DMS53 (cell line): ENCODE results near the gene SIN3B.

Experiments
- DNase-seq: peaks from one replicate; lab custom pipeline; 2025; lab: John Stamatoyannopoulos, UW

The SIN3B gene

GRCh38 chr19:16888629-16889365 lies 59.6 kb downstream of the SIN3B start, which contains the start of gene F2RL3:
Gene F2RL3 (plus strand): TSS chr19:16888999. CDS start chr19:16889190, 191 bp downstream.
- peak; percentile 84 for DNase-seq

GRCh38 chr19:16889366-16889882 lies 60.2 kb downstream of the SIN3B start:
- no peak for DNase-seq

DNA sequence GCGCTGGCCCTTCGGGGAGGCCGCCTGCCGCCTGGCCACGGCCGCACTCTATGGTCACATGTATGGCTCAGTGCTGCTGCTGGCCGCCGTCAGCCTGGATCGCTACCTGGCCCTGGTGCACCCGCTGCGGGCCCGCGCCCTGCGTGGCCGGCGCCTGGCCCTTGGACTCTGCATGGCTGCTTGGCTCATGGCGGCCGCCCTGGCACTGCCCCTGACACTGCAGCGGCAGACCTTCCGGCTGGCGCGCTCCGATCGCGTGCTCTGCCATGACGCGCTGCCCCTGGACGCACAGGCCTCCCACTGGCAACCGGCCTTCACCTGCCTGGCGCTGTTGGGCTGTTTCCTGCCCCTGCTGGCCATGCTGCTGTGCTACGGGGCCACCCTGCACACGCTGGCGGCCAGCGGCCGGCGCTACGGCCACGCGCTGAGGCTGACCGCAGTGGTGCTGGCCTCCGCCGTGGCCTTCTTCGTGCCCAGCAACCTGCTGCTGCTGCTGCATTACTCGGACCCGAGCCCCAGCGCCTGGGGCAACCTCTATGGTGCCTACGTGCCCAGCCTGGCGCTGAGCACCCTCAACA lies 60.8 kb downstream of the SIN3B start:
- DNase-seq = no peak

GRCh38 chr19:16890461-16891184 lies 61.4 kb downstream of the SIN3B start:
- DNase-seq = no peak

DNA sequence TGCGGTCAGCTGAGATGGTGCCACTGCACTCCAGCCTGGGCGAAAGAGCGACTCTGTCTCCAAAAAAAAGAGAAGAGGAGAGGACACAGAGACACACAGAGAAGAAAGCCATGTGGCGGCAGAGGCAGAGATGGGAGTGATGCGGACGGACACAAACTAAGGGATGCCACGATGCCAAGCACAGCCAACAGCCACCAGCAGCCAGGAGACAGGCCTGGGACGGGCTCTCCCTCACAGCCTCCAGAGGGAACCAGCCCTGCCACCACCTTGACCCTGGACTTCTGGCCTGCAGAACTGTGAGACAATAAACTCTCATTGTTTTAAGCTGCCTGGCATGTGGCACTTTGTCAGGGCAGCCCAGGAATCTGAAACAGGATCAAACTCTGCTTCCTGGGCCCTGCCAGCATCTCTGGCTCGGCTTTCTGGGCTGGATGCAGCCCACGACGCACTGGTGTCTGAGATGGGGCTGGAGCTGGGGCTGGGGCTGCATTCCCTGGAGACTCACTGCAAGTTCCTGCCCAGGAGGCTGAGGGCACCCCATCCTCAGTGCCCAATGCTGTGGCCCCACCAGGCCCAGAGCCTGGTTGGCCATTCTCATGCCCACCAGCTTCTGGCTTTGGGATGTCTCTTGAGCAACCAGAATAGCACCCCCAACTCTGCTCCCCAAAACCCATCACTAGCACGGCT lies 62.6 kb downstream of the SIN3B start:
- DNase-seq = no peak

DNA sequence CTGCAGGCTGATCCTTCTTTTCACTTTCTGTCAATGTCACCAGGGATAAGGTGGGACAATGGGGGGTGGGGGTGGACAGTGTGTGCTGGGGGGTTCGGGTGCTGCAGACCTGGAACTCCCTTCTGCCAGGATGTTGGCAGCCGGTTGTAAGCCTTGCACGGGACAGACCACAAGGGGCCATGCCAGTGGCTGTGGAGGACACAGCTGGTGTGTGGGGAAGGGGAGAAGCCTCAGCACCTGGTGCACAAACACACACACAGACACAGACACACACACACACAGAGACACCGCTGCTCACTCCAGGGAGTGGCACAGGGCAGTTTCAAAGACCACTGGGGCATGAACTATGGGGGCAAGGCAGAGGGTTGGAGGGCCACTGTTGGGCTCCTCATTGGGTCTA lies 63.2 kb downstream of the SIN3B start:
- no peak for DNase-seq

- no peak for DNase-seq
These were observed 63.9 kb downstream of the SIN3B start for GRCh38 chr19:16892868-16893685.

- peak; percentile 15 for DNase-seq
These were observed 64.4 kb downstream of the SIN3B start for GRCh38 chr19:16893686-16893989.

- no peak for DNase-seq
These were observed 64.9 kb downstream of the SIN3B start for GRCh38 chr19:16894080-16894479.

DNA sequence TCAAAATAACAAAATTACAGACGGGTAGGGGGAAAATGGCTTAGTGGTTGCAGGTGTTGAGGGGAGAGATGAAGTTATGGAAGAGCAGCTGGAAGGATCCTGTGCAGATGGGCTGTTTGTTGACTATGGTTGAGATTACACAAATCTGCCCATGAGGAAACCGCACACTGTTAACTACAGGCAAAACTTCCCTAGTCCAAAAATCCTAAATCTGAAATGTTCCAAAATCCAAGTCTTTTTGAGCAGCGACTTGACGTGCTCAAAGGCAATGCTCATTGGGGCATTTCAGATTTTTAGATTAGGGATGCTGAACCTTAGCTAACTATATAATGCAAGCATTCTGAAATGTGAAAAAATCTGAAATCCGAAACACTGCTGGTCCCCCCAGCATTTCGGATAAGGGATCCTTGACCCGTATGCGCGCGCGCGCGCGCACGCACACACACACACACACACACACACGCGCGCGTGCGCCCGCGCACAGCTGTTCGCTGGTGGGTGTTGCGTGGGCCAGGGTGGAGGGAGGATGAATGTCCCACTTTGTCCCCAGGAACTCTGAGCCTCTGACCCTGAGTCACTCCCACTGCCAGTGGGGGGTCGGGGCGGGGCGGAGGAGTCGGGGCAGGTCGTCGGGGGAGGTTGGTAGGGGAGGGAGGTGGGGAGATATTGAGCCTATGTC lies 66.4 kb downstream of the SIN3B start:
- DNase-seq = no peak

DNA sequence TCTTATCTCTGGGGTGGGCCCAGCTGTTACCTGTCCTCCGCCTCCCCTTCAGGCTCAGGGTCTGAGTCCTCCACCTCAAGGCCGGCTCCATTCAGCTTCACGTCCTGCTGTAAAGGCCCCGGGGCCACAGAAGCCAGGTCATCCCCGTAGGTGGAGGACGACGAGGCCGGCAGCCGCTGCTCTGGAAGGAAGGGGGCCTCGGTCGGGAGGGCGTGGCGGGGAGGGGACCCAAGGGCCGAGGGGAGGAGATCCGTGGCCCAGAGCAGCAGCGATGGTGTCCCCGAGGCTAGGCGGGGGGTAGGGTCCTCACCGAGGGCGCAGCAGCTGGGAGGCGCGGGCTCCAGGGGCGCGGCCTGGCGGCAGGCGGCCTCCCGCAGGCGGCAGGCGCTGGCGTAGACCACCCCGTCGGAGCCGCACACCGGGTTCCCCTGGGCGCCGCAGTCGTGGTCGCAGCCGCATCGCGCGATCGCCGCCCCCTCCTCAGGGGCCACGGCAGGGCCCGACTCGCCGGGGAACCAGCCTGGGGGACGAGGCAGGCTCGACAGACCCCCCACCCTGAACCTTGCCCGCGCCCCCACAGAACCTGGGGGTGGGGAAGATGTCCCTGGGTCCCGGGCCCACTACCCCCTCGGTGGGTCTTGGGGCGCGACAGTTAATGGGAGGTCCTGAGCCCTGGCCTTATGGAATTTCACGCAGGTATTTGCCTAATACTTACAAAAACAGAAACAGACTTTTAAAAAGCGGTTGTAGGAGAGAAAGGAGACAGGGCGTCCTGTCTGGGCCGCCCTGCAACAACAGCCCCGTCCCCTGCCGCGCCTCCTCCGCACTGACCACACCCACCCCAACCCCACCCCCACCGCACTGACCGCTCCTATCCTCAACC lies 67.2 kb downstream of the SIN3B start:
- DNase-seq = no peak

- peak; percentile 42 for DNase-seq
These were observed 68.0 kb downstream of the SIN3B start for GRCh38 chr19:16897029-16897855.

GRCh38 chr19:16897856-16898161 lies 68.6 kb downstream of the SIN3B start:
- no peak for DNase-seq

DNA sequence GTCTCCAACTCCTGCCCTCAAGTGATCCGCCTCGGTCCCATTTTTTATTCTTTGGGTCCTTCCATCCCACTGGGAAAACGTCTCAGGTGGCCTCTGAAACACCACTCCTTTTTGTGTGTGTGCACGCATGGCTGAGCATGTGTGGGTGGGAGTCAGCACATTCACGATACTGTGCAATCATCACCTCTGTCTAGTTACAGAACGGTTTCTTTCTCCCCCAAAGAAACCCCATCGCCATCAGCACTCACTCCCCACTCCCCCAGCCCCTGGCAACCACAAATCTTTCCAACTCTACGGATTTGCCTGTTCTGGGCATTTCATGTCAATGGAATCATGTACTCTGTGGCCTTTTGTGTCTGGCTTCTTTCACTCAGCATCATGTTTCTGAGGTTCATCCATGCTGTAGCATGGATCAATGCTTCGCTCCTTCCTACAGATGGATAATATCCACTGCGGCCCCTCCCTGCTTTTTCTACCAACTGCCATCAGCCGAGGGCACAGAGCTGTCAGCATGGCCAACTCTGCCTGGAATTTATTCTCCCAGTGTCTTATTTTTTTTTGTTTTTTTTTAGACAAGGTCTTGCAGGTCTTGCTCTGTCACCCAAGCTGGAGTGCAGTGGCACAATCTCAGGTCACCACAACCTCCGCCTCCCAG lies 69.3 kb downstream of the SIN3B start:
- no peak for DNase-seq

GRCh38 chr19:16899566-16900075 lies 70.4 kb downstream of the SIN3B start:
- peak; percentile 67 for DNase-seq

DNA sequence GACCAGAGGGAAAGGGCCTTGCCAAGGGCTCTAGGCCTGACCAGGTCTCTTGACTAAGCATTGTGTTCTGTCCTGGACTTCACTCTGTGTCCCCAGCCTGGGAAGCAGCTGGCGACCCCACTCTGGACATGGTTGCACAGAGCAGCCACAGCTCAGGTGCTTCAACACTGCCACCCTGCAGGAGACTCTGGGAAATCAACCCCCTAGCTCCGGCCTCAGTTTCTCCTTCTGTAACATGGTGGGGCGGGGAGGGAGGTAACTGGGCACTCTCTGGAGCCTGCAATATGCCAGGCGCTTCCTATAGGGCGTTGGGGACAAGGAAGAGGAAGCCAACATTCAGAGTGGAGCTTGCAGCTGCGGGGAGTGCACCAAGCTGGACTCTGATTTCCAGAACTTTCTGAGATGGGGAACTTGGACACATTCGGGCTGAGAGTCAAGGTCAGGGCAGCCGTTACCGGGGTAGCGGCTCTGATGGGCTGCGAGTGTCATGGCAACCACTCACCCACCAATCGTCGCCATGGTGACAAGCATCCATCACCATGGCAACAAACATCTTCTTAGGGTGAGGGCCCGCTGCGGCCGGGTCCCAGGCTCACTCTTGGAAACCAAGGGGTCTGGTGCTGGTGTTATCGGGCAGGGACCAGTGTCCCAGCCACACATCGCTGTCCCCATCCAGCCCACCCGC lies 72.4 kb downstream of the SIN3B start:
- peak; percentile 53 for DNase-seq

GRCh38 chr19:16902545-16902944 lies 73.3 kb downstream of the SIN3B start:
- DNase-seq = no peak

GRCh38 chr19:16903347-16903746 lies 74.1 kb downstream of the SIN3B start:
- no peak for DNase-seq
